SK-N-SH (cell line): ENCODE results near the gene HDAC4.

ENCODE experiments used
- CHD2 ChIP-seq: fragments of 150-350 bp; IDR thresholded peaks from 2 replicates; pipeline ENCODE4 v1.6.1; 2018; ENCODE audit warnings: low read length; ENCODE audit not compliant: partially characterized antibody
- EZH2phosphoT487 ChIP-seq: fragments of 200-600 bp; sonication (generic); IDR thresholded peaks from 2 replicates; pipeline ENCODE4 v1.6.1; 2017; ENCODE audit warnings: low read depth, mixed run types, mild to moderate bottlenecking, antibody characterized with exemption, moderate library complexity, borderline replicate concordance
- GABPA ChIP-seq: IDR thresholded peaks from 2 replicates; pipeline ENCODE4 v1.4.0; 2012; ENCODE audit warnings: low read depth, mild to moderate bottlenecking
- MEF2A ChIP-seq: IDR thresholded peaks from 2 replicates; pipeline ENCODE4 v1.4.0; 2012; ENCODE audit warnings: low read depth, borderline replicate concordance
- POLR2AphosphoS5 ChIP-seq: IDR thresholded peaks from 2 replicates; pipeline ENCODE4 v1.6.1; 2012; ENCODE audit warnings: low read depth, low read length
- YY1 ChIP-seq: IDR thresholded peaks from 2 replicates; pipeline ENCODE4 v1.4.0; 2012; ENCODE audit warnings: low read depth, mild to moderate bottlenecking
- TF ChIP-seq, protein P1 (sequence below): fragments of 200-600 bp; sonication (generic); IDR thresholded peaks from 2 replicates; pipeline ENCODE4 v1.6.1; 2017; ENCODE audit warnings: antibody characterized with exemption, mild to moderate bottlenecking, moderate library complexity

DNA sequence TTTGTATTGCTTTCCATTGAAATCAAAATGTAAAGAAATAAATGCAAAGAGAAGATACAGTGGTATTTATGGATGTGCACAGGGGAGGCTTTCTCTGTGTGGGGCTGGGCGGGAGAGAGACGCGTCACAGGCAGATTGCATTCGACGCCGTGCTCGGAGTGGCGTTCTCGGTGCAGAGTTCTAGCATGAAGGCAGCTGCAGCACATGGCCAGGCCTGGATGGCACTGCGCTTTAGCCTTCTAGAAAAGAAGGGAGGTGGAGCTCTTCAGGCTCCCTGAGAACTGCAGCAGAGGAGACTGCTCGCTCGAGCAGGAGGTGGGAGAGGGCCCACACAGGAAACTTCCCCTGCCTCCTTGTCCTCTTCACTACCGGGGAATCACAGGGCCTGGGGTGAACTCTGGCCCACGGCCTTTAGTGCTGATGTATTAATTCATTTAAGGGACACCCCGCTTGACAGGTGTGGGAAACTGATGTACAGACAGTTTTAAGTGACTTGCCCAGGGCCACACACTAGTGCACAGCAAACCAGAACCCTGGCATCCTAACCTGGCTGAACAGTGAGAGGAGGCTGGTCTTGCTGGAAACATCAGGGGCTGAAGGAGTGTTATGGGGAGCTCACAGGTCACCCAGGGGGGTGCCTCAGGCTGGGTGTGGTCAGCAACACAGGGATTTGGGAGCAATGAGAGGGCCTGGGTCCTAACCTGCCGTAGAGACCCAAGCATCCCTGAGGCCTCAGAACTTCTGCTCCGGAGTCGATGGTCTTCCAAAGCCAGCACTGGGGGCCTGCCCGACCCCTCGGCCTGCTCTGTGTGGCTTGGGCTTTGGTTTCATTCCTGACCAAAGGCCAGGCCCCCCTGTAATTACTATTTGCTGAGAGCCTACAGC, 199.9 kb downstream of the HDAC4 start:
- TF ChIP-seq, protein P1, sequence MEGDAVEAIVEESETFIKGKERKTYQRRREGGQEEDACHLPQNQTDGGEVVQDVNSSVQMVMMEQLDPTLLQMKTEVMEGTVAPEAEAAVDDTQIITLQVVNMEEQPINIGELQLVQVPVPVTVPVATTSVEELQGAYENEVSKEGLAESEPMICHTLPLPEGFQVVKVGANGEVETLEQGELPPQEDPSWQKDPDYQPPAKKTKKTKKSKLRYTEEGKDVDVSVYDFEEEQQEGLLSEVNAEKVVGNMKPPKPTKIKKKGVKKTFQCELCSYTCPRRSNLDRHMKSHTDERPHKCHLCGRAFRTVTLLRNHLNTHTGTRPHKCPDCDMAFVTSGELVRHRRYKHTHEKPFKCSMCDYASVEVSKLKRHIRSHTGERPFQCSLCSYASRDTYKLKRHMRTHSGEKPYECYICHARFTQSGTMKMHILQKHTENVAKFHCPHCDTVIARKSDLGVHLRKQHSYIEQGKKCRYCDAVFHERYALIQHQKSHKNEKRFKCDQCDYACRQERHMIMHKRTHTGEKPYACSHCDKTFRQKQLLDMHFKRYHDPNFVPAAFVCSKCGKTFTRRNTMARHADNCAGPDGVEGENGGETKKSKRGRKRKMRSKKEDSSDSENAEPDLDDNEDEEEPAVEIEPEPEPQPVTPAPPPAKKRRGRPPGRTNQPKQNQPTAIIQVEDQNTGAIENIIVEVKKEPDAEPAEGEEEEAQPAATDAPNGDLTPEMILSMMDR = no peak
- no peak for TF ChIP-seq EZH2phosphoT487
- TF ChIP-seq YY1 = no peak
- TF ChIP-seq MEF2A = no peak
- TF ChIP-seq GABPA = no peak
- TF ChIP-seq CHD2 = no peak
- no peak for TF ChIP-seq POLR2AphosphoS5
